PC-9 (cell line): ENCODE measurements around the gene PLGLB1.
"Not testable (repeated sequence)": the region's sequence is repeated elsewhere in the genome, so short reads cannot be mapped to it uniquely, and the experiment has no call there.

Experiments
- CTCF ChIP-seq: fragments of 200-600 bp; sonication (generic); conservative IDR thresholded peaks from 2 replicates; pipeline ENCODE4 v1.6.1; 2017; ENCODE audit warnings: mixed run types, antibody characterized with exemption, mild to moderate bottlenecking, moderate library complexity
- EZH2 ChIP-seq: fragments of 200-600 bp; sonication (generic); IDR thresholded peaks from 2 replicates; pipeline ENCODE4 v1.8.0; 2017; ENCODE audit warnings: antibody characterized with exemption, low read depth

GRCh38 chr2:87019053-87019452 is 2.6 kb downstream of the PLGLB1 start:
- TF ChIP-seq CTCF, EZH2: not testable (repeated sequence)
